Kidney (tissue), 14 donors: ENCODE data around the gene DMRTB1. TPM values are rescaled to one million over a fixed set of nuclear protein-coding genes. Genes with fewer than 3 reads are reported as not detected.
A peak's percentile ranks its signal among the peaks of the same experiment; 100 is the strongest.

Experiments
- DNase-seq, 5 donors: peaks; one replicate each; pipeline ENCODE4 v3.0.0-alpha.2; 2013 to 2020
- FAIRE-seq: peaks from 2 replicates; lab custom pipeline; 2012; peaks lifted over from hg19 to GRCh38; lab: Jason Lieb, UNC
- H3K27ac ChIP-seq, 2 donors: one replicate each; pipeline ENCODE4 v1.7.0; 2013; ENCODE audit warnings: low read depth in 2 of 2, low read length in 2 of 2, inconsistent platforms in 1 of 2
- H3K27me3 ChIP-seq: one replicate; pipeline ENCODE4 v1.7.1; 2013; ENCODE audit warnings: low read length, inconsistent platforms; ENCODE audit not compliant: control insufficient read depth, insufficient read depth
- H3K36me3 ChIP-seq, 3 donors: one replicate each; pipeline versions ENCODE4 v1.7.0 to v1.7.1; 2013; ENCODE audit warnings: low read length in 3 of 3, control low read depth in 1 of 3, inconsistent platforms in 1 of 3; ENCODE audit not compliant: insufficient read depth in 3 of 3, control insufficient read depth in 2 of 3
- H3K4me1 ChIP-seq, 3 donors: one replicate each; pipeline versions ENCODE4 v1.7.0 to v1.7.1; 2013; ENCODE audit warnings: low read length in 3 of 3, inconsistent platforms in 1 of 3, low read depth in 1 of 3; ENCODE audit not compliant: control insufficient read depth in 2 of 3, insufficient read depth in 2 of 3
- H3K4me3 ChIP-seq, 3 donors: one replicate each; pipeline versions ENCODE4 v1.7.0 to v1.8.1; 2013; ENCODE audit warnings: low read length in 3 of 3, control low read depth in 1 of 3, inconsistent platforms in 1 of 3
- H3K9ac ChIP-seq, 3 donors: one replicate each; pipeline versions ENCODE4 v1.7.0 to v1.7.1; 2013; ENCODE audit warnings: low read length in 3 of 3, control low read depth in 1 of 3, inconsistent platforms in 1 of 3
- H3K9me3 ChIP-seq, 3 donors: one replicate each; pipeline versions ENCODE4 v1.7.0 to v1.7.1; 2013; ENCODE audit warnings: low read length in 3 of 3, control low read depth in 1 of 3, inconsistent platforms in 1 of 3; ENCODE audit not compliant: control insufficient read depth in 2 of 3, insufficient read depth in 1 of 3
- intact Hi-C: fragments of 100-400 bp; cut with DNase I; formaldehyde crosslinking; loops from one replicate; pipeline ENCODE4 v1.11.1; 2022
- polyA plus RNA-seq: library from polyadenylated mRNA; stranded (reverse); fragments of 350-450 nt; fragmentation: Illumina TruSeq; extraction: RNeasy Lipid Tissue Mini Kit (QIAGEN cat#74804); gene quantifications from one replicate; pipeline ENCODE4 v1.2.3, GENCODE V29; 2014; ENCODE audit warnings: low read depth, low replicate concordance; ENCODE audit not compliant: insufficient read depth
- total RNA-seq: library from RNA; stranded (reverse); fragmentation: NEBNext Ultra II Directional; extraction: Animal tissue kit (Norgen Biotek cat#: 25700); gene quantifications from one replicate; pipeline ENCODE4 v1.2.1, GENCODE V29; 2021
- TF ChIP-seq, protein P1 (sequence below): IDR thresholded peaks from 3 replicates; pipeline ENCODE4 v1.5.1; 2012; ENCODE audit warnings: mild to moderate bottlenecking, moderate library complexity, borderline replicate concordance; ENCODE audit not compliant: insufficient read depth; ENCODE audit errors: extremely low read depth
- donor health status: control.
- donor health status: control.
- donor health status: control.
- donor health status: control.
- donor health status: control.
- donor health status: DM: yes; HTN: yes; CAD: no.
- donor health status: Normal renal cell carcinoma (clear cell type).

Gene DMRTB1
- total and polyA plus RNA-seq, 2 donors from 2014 or later = not detected

DNA sequence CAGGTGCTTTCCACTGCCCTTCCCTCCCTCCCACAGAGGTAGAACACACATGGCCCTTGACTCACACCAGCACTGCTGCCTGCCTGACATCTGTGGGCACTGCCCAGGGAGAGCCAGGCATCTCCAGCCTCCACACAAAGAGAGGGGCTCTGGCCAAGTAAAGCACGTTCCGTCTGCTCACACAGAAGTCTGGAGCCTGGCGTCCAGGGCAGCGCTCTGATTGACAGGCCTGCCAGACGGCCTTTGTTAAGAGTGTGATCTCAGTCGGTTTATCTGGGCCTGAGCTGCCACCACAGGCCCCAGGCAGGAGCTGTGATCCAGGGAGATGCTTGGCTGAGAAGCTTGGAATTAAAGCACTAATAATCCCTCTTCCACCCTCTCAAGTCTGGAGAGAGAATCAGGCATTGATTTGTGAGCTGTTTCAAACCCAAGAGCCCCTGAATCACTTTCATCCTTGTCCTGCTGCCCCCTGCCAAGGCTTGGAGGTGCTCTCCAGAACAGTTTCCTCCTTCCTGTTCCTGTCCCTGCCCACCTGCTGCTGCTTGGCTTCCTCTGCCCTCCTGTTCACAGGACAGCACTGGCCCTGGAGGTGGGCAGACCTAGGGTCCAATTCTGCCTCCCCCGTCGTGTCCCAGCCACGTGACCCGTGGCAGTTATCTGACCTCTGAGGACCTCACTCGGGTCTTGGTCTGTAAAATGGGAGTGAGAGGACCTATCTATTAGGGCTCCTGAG is 3.7 kb downstream of the DMRTB1 start:
- intact Hi-C loops = no loop called here
- Histone ChIP-seq H3K36me3 (no peaks in the 10 kb centered on the region), H3K27ac (no peak overlapping the region), H3K9me3 (no peaks in the 10 kb centered on the region), H3K9ac (no peak overlapping the region), H3K27me3 (no peaks in the 10 kb centered on the region), H3K4me3 (no peak overlapping the region), H3K4me1 (no peaks in the 10 kb centered on the region)
- DNase-seq (no peak), FAIRE-seq (no peak)
- TF ChIP-seq, protein P1, sequence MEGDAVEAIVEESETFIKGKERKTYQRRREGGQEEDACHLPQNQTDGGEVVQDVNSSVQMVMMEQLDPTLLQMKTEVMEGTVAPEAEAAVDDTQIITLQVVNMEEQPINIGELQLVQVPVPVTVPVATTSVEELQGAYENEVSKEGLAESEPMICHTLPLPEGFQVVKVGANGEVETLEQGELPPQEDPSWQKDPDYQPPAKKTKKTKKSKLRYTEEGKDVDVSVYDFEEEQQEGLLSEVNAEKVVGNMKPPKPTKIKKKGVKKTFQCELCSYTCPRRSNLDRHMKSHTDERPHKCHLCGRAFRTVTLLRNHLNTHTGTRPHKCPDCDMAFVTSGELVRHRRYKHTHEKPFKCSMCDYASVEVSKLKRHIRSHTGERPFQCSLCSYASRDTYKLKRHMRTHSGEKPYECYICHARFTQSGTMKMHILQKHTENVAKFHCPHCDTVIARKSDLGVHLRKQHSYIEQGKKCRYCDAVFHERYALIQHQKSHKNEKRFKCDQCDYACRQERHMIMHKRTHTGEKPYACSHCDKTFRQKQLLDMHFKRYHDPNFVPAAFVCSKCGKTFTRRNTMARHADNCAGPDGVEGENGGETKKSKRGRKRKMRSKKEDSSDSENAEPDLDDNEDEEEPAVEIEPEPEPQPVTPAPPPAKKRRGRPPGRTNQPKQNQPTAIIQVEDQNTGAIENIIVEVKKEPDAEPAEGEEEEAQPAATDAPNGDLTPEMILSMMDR = no peak

DNA sequence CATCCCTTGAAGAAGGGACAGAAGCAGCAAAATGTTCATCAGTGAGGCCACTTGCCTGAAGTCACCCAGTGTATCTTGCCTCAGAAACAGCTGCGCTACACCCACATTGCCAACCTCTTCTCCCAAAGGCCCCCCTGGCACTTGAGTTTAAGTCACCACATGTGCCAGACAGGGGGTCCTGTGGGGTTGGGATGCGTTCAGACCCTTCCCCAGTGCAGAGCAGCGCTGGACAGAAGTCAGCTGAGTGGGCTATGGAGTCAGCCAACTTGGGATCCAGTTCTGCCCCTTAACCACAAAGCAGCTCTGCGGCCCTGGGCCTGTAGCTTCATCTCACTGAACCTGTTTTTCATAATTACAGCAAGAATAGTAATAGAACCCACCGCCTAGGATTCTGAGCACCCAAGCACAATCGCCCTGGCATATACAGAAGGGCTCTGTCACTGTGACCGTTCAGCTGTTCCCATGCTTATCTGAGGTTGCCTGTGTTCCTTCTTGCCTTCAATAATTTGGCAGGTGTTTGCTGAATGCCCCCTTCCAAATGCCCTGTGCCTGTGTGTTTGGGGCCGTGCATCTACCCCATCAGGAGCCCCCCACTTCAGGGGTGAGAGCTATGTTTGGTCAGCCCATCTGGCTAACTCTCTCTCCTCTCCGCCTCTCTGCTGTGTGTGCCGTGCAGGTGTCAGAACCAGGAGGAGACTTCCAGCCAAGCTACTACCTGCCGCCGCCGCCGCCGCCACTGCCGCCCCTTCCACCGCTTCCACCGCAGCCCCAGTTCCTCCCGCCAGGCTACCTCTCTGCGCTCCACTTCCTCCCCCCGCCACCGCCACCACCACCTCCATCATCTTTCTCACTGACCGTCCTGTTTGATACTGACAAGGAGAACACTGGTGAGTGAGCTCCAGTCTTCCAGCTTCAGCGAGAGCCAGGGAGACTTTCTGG is 5.0 kb downstream of the DMRTB1 start:
- H3K4me3 ChIP-seq = no peak overlapping the region
- H3K9ac ChIP-seq = no peak overlapping the region
- no peaks in the 10 kb centered on the region for H3K27me3 ChIP-seq
- FAIRE-seq (no peak), DNase-seq (peak in 2 of 5 donors; percentile 28 to 41)
- no peak overlapping the region for H3K27ac ChIP-seq
- no peaks in the 10 kb centered on the region for H3K9me3 ChIP-seq
- no peaks in the 10 kb centered on the region for H3K4me1 ChIP-seq
- TF ChIP-seq, protein P1 = no peak
- no peaks in the 10 kb centered on the region for H3K36me3 ChIP-seq
- intact Hi-C loops = no loop called here

DNA sequence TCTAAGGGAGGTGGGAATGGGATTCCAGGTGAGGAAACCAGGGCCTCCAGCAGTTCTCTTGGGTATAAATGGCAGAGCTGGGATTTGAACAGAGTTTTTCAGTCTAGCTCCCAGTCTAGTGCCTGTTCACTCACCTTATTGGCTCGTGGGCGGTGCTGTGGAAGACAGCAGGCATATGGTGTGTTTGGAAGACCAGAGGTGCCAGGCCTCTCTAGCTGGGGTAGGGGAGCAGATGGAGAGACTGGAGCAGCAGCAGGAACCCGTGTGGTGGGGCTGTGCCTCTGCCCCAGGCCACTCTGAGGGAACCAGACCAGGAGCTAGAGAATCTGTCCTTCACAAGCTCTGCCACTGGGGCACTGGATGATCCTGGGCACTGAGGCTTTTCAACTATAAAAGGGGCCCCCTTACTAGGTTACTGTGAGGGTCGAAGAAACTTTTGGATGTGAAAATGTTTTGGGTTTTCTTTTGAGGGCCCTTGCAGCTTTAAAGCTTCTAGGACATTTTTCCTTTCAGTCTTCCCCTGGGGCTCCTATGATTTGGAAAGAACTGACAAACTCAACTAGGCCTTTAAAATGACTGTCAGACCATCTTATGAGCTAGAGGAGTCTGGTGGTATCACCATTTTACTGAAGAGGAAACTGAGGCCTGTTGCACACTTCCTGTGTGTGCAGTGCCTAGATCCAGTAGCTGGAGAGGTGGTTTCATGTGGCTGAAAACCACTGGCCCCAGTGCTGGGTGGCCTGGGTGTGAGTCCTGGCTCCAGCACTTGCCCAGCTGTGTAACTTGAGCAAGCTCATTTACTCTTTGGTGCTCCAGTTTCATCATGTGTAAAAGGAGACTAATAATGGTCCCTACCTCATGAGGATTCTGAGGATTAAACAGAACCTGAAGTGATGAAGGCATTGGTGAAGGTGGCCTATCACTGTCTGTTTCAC is 6.1 kb downstream of the DMRTB1 start:
- Histone ChIP-seq H3K27ac (no peak overlapping the region), H3K4me3 (no peak overlapping the region), H3K36me3 (no peaks in the 10 kb centered on the region), H3K9me3 (no peaks in the 10 kb centered on the region), H3K4me1 (peaks cover 0 to under 1% (median 0%) of the 10 kb centered on the region in 3 donors), H3K27me3 (no peaks in the 10 kb centered on the region), H3K9ac (no peak overlapping the region)
- DNase-seq (peak in 1 of 5 donors; percentile 54), FAIRE-seq (no peak)
- intact Hi-C loops = no loop called here
- TF ChIP-seq, protein P1 = no peak
